ENCODE data around the gene KHK. TPM values are rescaled to one million over a fixed set of nuclear protein-coding genes. Genes with fewer than 3 reads are reported as not detected.

Gene KHK
- total RNA-seq, 1 experiment from 2014 or later = 9.3 TPM

- DNase-seq = no peak
- no TSS peak for BruUV-seq (replicated peaks)
- ChIA-PET CTCF (interaction anchor here (0.6 kb wide), 1 partner anchor 279 kb away, joined by 3 read pairs; no protein-coding TSS in a partner anchor), POLR2A (interaction anchor here (0.6 kb wide), 2 partner anchors 273 to 1296 kb away, joined by 3 to 4 read pairs; no protein-coding TSS in a partner anchor)
- no peaks in the 10 kb centered on the region for H3K9me3 ChIP-seq
- H3K36me3 ChIP-seq (ENCODE audit: control insufficient read depth, insufficient read depth, low read length) = no peaks in the 10 kb centered on the region
- Mint-ChIP-seq H3K27me3 (ENCODE audit: insufficient read depth, unreplicated experiment) (peaks cover 9% of the 10 kb centered on the region), H3K4me1 (ENCODE audit: low read depth, unreplicated experiment) (peaks cover 9% of the 10 kb centered on the region), H3K4me3 (ENCODE audit: unreplicated experiment) (no peak overlapping the region), H3K9me3 (ENCODE audit: unreplicated experiment) (no peaks in the 10 kb centered on the region), H3K27ac (ENCODE audit: unreplicated experiment) (no peak overlapping the region), H3K36me3 (ENCODE audit: insufficient read depth, unreplicated experiment) (peaks cover 2% of the 10 kb centered on the region)
- H3K4me1 ChIP-seq = peaks cover 13% of the 10 kb centered on the region
- no peak for TF ChIP-seq CTCF (IDR thresholded peaks at IDR 0.05; ENCODE audit: insufficient read depth in 1 of 2, low read depth in 1 of 2, low read length in 1 of 2, severe bottlenecking in 1 of 2, unreplicated experiment in 1 of 2)
- no peaks in the 10 kb centered on the region for H3K27me3 ChIP-seq (replicated peaks; ENCODE audit: control insufficient read depth, insufficient read depth, low read length)
- intact Hi-C loops (cut with micrococcal nuclease; ENCODE audit: unreplicated experiment) = no loop called here
- H3K4me3 ChIP-seq (ENCODE audit: low read depth, low read length) = no peak overlapping the region
Measured at GRCh38 chr2:27125104-27125503, 38.5 kb downstream of the KHK start.

GRCh38 chr2:27126252-27126710 lies 39.7 kb downstream of the KHK start:
- peak in 1 of 2 experiments; percentile 28 for DNase-seq
- intact Hi-C loops (cut with micrococcal nuclease; ENCODE audit: unreplicated experiment) = no loop called here
- TSS peak; percentile 14 for BruUV-seq (replicated peaks)

GRCh38 chr2:27127883-27128667 lies 41.5 kb downstream of the KHK start:
- TF ChIP-seq CTCF (IDR thresholded peaks at IDR 0.05; ENCODE audit: insufficient read depth in 1 of 2, low read depth in 1 of 2, low read length in 1 of 2, severe bottlenecking in 1 of 2, unreplicated experiment in 1 of 2) = no peak
- peaks cover 11% of the 10 kb centered on the region for H3K4me1 Mint-ChIP-seq (ENCODE audit: low read depth, unreplicated experiment)
- Histone ChIP-seq H3K27me3 (replicated peaks; ENCODE audit: control insufficient read depth, insufficient read depth, low read length) (no peaks in the 10 kb centered on the region), H3K4me3 (ENCODE audit: low read depth, low read length) (no peak overlapping the region), H3K4me1 (peaks cover 13% of the 10 kb centered on the region), H3K9me3 (no peaks in the 10 kb centered on the region), H3K36me3 (ENCODE audit: control insufficient read depth, insufficient read depth, low read length) (no peaks in the 10 kb centered on the region; the same call in 1 of the 2 replicates)
- no peak for DNase-seq
- H3K9me3 Mint-ChIP-seq (ENCODE audit: unreplicated experiment) = no peaks in the 10 kb centered on the region
- H3K27me3 Mint-ChIP-seq (ENCODE audit: insufficient read depth, unreplicated experiment) = no peaks in the 10 kb centered on the region
- H3K27ac Mint-ChIP-seq (ENCODE audit: unreplicated experiment) = no peak overlapping the region
- peaks cover 5% of the 10 kb centered on the region for H3K36me3 Mint-ChIP-seq (ENCODE audit: insufficient read depth, unreplicated experiment)
- H3K4me3 Mint-ChIP-seq (ENCODE audit: unreplicated experiment) = no peak overlapping the region
- POLR2A ChIA-PET = interaction anchor here (0.6 kb wide), 1 partner anchor 41 kb away, joined by 3 read pairs; no protein-coding TSS in a partner anchor
- CTCF ChIA-PET = no interaction called here
- no TSS peak for BruUV-seq (replicated peaks)
- intact Hi-C loops (cut with micrococcal nuclease; ENCODE audit: unreplicated experiment) = no loop called here

More at GRCh38 chr2:27126252-27126710, 39.7 kb downstream of the KHK start:
- ChIA-PET POLR2A (no interaction called here), CTCF (interaction anchor here (0.6 kb wide), 1 partner anchor 53 kb away, joined by 5 read pairs; no protein-coding TSS in a partner anchor)
- H3K36me3 ChIP-seq (ENCODE audit: control insufficient read depth, insufficient read depth, low read length) = no peaks in the 10 kb centered on the region
- Mint-ChIP-seq H3K27me3 (ENCODE audit: insufficient read depth, unreplicated experiment) (peaks cover 8% of the 10 kb centered on the region), H3K4me3 (ENCODE audit: unreplicated experiment) (no peak overlapping the region), H3K27ac (ENCODE audit: unreplicated experiment) (no peak overlapping the region), H3K9me3 (ENCODE audit: unreplicated experiment) (no peaks in the 10 kb centered on the region), H3K36me3 (ENCODE audit: insufficient read depth, unreplicated experiment) (no peaks in the 10 kb centered on the region), H3K4me1 (ENCODE audit: low read depth, unreplicated experiment) (peaks cover 9% of the 10 kb centered on the region)
- H3K27me3 ChIP-seq (replicated peaks; ENCODE audit: control insufficient read depth, insufficient read depth, low read length) = no peaks in the 10 kb centered on the region
- peaks cover 13% of the 10 kb centered on the region for H3K4me1 ChIP-seq
- TF ChIP-seq CTCF (IDR thresholded peaks at IDR 0.05; ENCODE audit: insufficient read depth in 1 of 2, low read depth in 1 of 2, low read length in 1 of 2, severe bottlenecking in 1 of 2, unreplicated experiment in 1 of 2) = no peak
- no peaks in the 10 kb centered on the region for H3K9me3 ChIP-seq
- no peak overlapping the region for H3K4me3 ChIP-seq (ENCODE audit: low read depth, low read length)
